Renal cortex interstitium (tissue), 11 donors: ENCODE measurements around the gene MESD. TPM values are rescaled to one million over a fixed set of nuclear protein-coding genes. Genes with fewer than 3 reads are reported as not detected.
A peak's percentile ranks its signal among the peaks of the same experiment; 100 is the strongest.

Source experiments
- DNase-seq, 11 donors: peaks; one replicate each; pipeline ENCODE4 v3.0.0-alpha.2; 2013; ENCODE audit warnings: low read depth in 9 of 11, low spot score in 4 of 11; ENCODE audit errors: extremely low read depth in 1 of 11
- polyA plus RNA-seq, 3 donors: library from polyadenylated mRNA; unstranded; fragments of 120-200 nt; gene quantifications; one replicate each; pipeline ENCODE4 v1.2.1, GENCODE V29; 2013; ENCODE audit not compliant: insufficient read length in 3 of 3

Gene MESD
- polyA plus RNA-seq, 3 donors, result 40.4 to 43.4 (median 43.1) TPM

- DNase-seq, result no peak
Measured at GRCh38 chr15:80931191-80931590, 58.4 kb downstream of the MESD start.

- DNase-seq, result no peak
Measured at GRCh38 chr15:80929689-80930088, 59.9 kb downstream of the MESD start.

GRCh38 chr15:80929225-80929624 lies 60.4 kb downstream of the MESD start:
- DNase-seq, result no peak

GRCh38 chr15:80926126-80926525 lies 63.5 kb downstream of the MESD start:
- no peak for DNase-seq

- DNase-seq, result no peak
Measured at GRCh38 chr15:80925597-80926059, 64.0 kb downstream of the MESD start.

GRCh38 chr15:80924278-80924677 lies 65.3 kb downstream of the MESD start:
- no peak for DNase-seq

- DNase-seq, result no peak
Measured at GRCh38 chr15:80923668-80924067, 66.0 kb downstream of the MESD start.

- no peak for DNase-seq
Measured at GRCh38 chr15:80921736-80922410, 67.7 kb downstream of the MESD start.

- no peak for DNase-seq
Measured at GRCh38 chr15:80920271-80920699, 69.3 kb downstream of the MESD start.

GRCh38 chr15:80918196-80918783 lies 71.3 kb downstream of the MESD start:
- no peak for DNase-seq

- no peak for DNase-seq
Measured at GRCh38 chr15:80916056-80916455, 73.6 kb downstream of the MESD start.

GRCh38 chr15:80915472-80915871 lies 74.1 kb downstream of the MESD start:
- DNase-seq, result no peak

- DNase-seq, result no peak
Measured at GRCh38 chr15:80913541-80913940, 76.1 kb downstream of the MESD start.

- DNase-seq, result no peak
Measured at GRCh38 chr15:80912673-80913072, 76.9 kb downstream of the MESD start.

- no peak for DNase-seq
Measured at GRCh38 chr15:80911821-80912220, 77.8 kb downstream of the MESD start.

- peak in 5 of 11 donors; percentile 8 to 60 (median 41) for DNase-seq
Measured at GRCh38 chr15:80906159-80906766, 83.4 kb downstream of the MESD start.

GRCh38 chr15:80904998-80905397 lies 84.6 kb downstream of the MESD start:
- peak in 5 of 11 donors; percentile 24 to 61 (median 35) for DNase-seq

- peak in 5 of 11 donors; percentile 26 to 49 (median 38) for DNase-seq
Measured at GRCh38 chr15:80902298-80902801, 87.3 kb downstream of the MESD start.

GRCh38 chr15:80898040-80898439 lies 91.6 kb downstream of the MESD start:
- DNase-seq, result no peak
